Measurements from ENCODE around the gene MAN2C1. TPM values are rescaled to one million over a fixed set of nuclear protein-coding genes. Genes with fewer than 3 reads are reported as not detected.
"Not testable (repeated sequence)": the region's sequence is repeated elsewhere in the genome, so short reads cannot be mapped to it uniquely, and the experiment has no call there.

Gene MAN2C1
- total and polyA plus RNA-seq, 7 donors: 54.0 to 124 (median 86.5) TPM

- no peaks in the 10 kb centered on the region for H3K36me3 ChIP-seq (ENCODE audit: insufficient read depth in 1 of 2, low read depth in 1 of 2)
- ATAC-seq (no peak), DNase-seq (no peak)
- intact Hi-C loops (cut with DNase I): loop anchor here in 1 of 2 donors (5.0 kb wide), 1 partner anchor 82 kb away; no protein-coding TSS in a partner anchor
- no peaks in the 10 kb centered on the region for H3K4me1 ChIP-seq
- H3K4me3 ChIP-seq: no peak overlapping the region
- WGBS, 3 donors: 64 to 75% (median 70%) methylated on average over 5 of the region's 5 CpGs
- TF ChIP-seq CTCF (IDR thresholded peaks at IDR 0.05): no peak
- H3K27ac ChIP-seq: no peak overlapping the region
- H3K9me3 ChIP-seq: no peaks in the 10 kb centered on the region
- H3K27me3 ChIP-seq (ENCODE audit: insufficient read depth in 3 of 3, low read length in 2 of 3): peaks cover 0 to 2% (median 0%) of the 10 kb centered on the region in 3 donors
These were observed 53.7 kb downstream of the MAN2C1 start for GRCh38 chr15:75314552-75315290.

GRCh38 chr15:75313116-75313845 is 55.1 kb downstream of the MAN2C1 start:
- Histone ChIP-seq H3K9me3 (no peaks in the 10 kb centered on the region), H3K27me3 (ENCODE audit: insufficient read depth in 3 of 3, low read length in 2 of 3) (peaks cover 0 to 4% (median 0%) of the 10 kb centered on the region in 3 donors), H3K4me1 (no peaks in the 10 kb centered on the region), H3K4me3 (no peak overlapping the region), H3K36me3 (ENCODE audit: insufficient read depth in 1 of 2, low read depth in 1 of 2) (no peaks in the 10 kb centered on the region), H3K27ac (no peak overlapping the region)
- no peak for ATAC-seq
- intact Hi-C loops (cut with DNase I): no loop called here
- no peak for DNase-seq
- TF ChIP-seq CTCF (IDR thresholded peaks at IDR 0.05): no peak
- 77 to 90% (median 81%) methylated on average over 13 of the region's 13 CpGs for WGBS, 3 donors

DNA sequence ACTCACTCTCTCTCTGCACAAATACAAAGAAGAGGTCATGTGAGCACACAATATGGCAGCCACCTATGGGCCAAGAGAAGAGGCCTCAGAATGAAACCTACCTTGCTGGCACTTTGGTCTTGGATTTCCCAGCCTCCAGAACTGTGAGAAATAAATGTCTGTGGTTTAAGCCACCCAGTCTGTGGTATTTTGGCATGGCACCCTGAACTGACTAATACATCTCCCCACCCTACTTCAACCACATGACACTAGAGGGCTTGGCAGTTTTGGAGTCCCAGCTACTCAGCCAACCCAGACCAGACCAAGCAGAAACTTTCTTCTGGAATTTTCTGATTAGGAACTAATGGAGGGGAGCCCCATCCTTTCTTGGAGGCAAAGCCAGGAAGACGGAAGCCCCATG is 55.9 kb downstream of the MAN2C1 start:
- 91 to 100% (median 95%) methylated on average over 1 of the region's 1 CpG for whole genome bisulfite sequencing, 3 donors

DNA sequence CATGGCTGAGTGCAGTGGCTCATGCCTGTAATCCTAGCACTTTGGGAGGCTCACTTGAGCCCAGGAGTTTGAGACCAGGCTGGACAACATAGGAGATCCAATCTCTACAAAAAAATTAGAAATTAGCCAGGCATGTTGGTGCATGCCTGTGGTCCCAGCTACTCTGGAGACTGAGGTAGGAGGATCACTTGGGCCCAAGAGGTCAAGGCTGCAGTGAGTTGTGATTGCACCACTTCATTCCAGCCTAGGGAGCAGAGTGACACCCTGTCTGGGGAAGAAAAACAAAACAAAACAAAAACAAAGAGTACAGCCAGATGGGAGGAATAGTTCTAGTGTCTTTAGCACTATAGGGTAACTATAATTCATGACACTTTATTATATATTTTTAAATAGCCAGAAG is 58.7 kb downstream of the MAN2C1 start:
- DNase-seq: no peak
- H3K4me1 ChIP-seq: no peaks in the 10 kb centered on the region

More for the DNA sequence above, 55.9 kb downstream of the MAN2C1 start:
- H3K4me3 ChIP-seq; DNase-seq; ATAC-seq; H3K36me3 ChIP-seq (ENCODE audit: insufficient read depth in 1 of 2, low read depth in 1 of 2); intact Hi-C loops (cut with DNase I); H3K4me1 ChIP-seq; H3K9me3 ChIP-seq; H3K27ac ChIP-seq: not testable (repeated sequence)
- H3K27me3 ChIP-seq (ENCODE audit: insufficient read depth in 3 of 3, low read length in 2 of 3): peaks cover 0 to 11% (median 4%) of the 10 kb centered on the region in 3 donors

More for the DNA sequence above, 58.7 kb downstream of the MAN2C1 start:
- TF ChIP-seq CTCF (IDR thresholded peaks at IDR 0.05): no peak
- intact Hi-C loops (cut with DNase I): loop anchor here (10.0 kb wide), 2 partner anchors 75 to 285 kb away; partner anchors contain the start of gene PPCDC (in 1 of the 2)
- peaks cover 4 to 36% (median 4%) of the 10 kb centered on the region in 3 donors for H3K27me3 ChIP-seq (ENCODE audit: insufficient read depth in 3 of 3, low read length in 2 of 3)
- no peak overlapping the region for H3K4me3 ChIP-seq
- ATAC-seq: no peak
- no peaks in the 10 kb centered on the region for H3K9me3 ChIP-seq
- no peaks in the 10 kb centered on the region for H3K36me3 ChIP-seq (ENCODE audit: insufficient read depth in 1 of 2, low read depth in 1 of 2)
- H3K27ac ChIP-seq: no peak overlapping the region
